ENCODE measurements around the gene LTBR. TPM values are rescaled to one million over a fixed set of nuclear protein-coding genes. Genes with fewer than 3 reads are reported as not detected.

LTBR gene
- total RNA-seq, 1 donor from 2014 or later, result 16.4 TPM

Other genes with a start within 250 kb of the LTBR start
- 77.1 and 84.5 TPM in 2 replicates for gene CD9, start 183.8 kb upstream of the LTBR start, total RNA-seq
- gene PLEKHG6, start 73.5 kb upstream of the LTBR start, total RNA-seq, result 0.21 and 0.55 TPM in 2 replicates
- gene TNFRSF1A, start 42.1 kb upstream of the LTBR start, total RNA-seq, result 170 and 188 TPM in 2 replicates
- 2.5 and 3.2 TPM in 2 replicates for gene SCNN1A, start 8.6 kb upstream of the LTBR start, total RNA-seq
- gene CD27, start 60.8 kb downstream of the LTBR start, total RNA-seq, result not detected in 2 replicates
- gene TAPBPL, start 67.9 kb downstream of the LTBR start, total RNA-seq, result 13.1 and 17.0 TPM in 2 replicates
- gene VAMP1, start 86.5 kb downstream of the LTBR start, total RNA-seq, result 6.9 and 9.1 TPM in 2 replicates
- gene MRPL51, start 109.1 kb downstream of the LTBR start, total RNA-seq, result 172 TPM in 2 replicates
- 36.4 and 36.9 TPM in 2 replicates for gene NCAPD2, start 109.9 kb downstream of the LTBR start, total RNA-seq
- 1,754 and 1,775 TPM in 2 replicates for gene GAPDH, start 150.4 kb downstream of the LTBR start, total RNA-seq
- gene IFFO1, start 171.9 kb downstream of the LTBR start, total RNA-seq, result 35.9 and 40.7 TPM in 2 replicates
- gene NOP2, start 184.1 kb downstream of the LTBR start, total RNA-seq, result 32.5 and 34.5 TPM in 2 replicates
- 348 and 351 TPM in 2 replicates for gene CHD4, start 223.2 kb downstream of the LTBR start, total RNA-seq

Data from osteocyte (in vitro differentiated cells).